Activated CD8-positive, alpha-beta memory T cell treated with anti-CD3 and anti-CD28 coated beads for 24 hours (primary cell): ENCODE measurements around the gene POMGNT2.

Experiments
- DNase-seq: peaks from one replicate; pipeline ENCODE4 v3.0.0-alpha.2; 2020

The POMGNT2 gene

DNA sequence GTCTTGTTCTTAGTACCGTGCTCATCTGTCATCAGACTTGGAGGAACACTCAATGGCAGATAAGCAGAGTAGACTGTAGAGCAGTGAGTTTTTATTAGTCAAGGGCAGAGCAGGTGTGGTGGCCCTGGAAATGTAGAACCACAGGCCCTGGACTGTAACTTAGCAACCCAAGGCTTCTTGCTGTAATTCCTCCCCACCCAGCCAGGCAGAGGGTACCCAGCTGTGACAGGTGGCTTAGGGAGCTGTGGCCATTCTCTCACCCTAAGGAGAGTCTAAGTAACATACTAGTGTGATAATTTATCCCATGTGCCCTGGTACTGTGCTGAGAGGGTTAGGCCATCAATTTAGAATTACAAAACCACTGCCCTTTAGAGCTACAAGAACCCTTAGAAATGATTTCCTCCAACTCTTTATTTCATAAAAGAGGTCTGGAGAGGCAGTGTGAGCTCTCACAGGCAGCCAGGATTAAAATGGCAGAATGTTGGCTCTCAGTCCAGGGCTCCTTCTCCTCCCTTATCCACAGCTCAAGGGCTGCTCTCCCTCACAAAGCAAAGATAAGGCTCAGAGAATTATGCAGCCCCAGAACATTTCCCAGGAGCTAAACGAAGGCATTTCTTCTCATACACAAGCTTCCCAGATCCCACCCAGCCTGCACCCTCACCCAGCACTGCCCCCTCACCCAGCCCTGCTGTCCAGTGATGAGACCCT, 3.0 kb downstream of the POMGNT2 start:
- no peak for DNase-seq

DNA sequence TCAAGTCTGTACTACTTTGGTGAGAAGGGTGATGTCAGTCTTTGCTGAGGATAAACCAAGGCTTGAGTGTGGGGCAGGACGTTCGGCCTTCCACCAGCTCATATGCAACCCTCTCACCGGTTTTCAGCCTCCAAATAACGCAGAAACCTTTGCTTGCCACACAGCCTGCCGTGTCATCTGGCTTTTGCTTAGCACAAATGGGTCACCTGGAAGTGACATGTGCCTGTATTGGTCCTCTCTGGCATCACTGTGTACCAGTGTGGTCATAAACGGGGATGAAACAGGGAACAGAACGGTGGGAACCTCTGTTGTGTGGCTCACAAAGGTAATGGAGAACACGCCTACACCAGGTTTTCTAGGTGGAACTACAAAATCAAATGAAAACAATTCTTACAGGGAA, 7.1 kb downstream of the POMGNT2 start:
- DNase-seq: no peak

GRCh38 chr3:43097400-43098080, 8.3 kb downstream of the POMGNT2 start:
- DNase-seq: no peak

GRCh38 chr3:43096761-43097160, 9.1 kb downstream of the POMGNT2 start:
- no peak for DNase-seq

GRCh38 chr3:43095370-43095769, 10.5 kb downstream of the POMGNT2 start:
- no peak for DNase-seq

DNA sequence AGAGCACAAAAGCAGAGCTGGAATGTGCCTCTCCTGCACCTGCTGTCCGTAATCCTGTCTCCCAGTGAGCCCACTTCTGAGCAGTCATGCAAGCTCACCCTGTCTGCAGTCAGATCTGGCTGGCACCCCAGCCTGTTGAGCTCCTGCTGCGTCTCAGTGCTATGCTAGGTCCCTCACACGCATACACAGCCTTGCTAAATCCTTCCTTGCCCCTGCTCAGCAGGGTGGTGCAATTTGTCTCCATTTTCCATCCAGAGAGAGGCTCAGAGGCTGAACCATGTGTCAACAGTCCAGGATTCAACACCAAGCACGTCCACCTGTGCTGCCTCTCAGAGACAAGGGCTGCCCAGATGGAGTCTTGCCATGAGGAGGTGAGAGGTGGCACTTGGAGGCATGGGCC, 11.0 kb downstream of the POMGNT2 start:
- no peak for DNase-seq

GRCh38 chr3:43094381-43094780, 11.5 kb downstream of the POMGNT2 start:
- DNase-seq: no peak

DNA sequence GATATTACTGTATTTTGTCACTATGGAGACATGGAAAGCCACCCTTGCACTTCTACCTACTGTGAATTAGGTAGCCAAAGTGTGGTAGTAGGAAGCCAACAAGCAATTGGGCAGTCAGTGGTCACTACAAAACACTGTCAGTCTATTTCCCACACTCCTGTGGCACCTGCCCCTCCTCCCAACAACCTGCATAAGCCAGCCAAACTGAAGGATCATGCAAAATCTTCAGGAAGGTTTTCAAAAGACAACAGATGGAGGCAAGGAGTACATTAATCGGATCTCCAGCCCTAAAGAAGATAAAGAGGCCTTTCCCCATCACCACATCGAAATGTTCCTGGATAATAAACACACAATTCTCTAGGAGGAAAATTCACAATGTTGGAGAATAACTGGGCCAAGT, 11.9 kb downstream of the POMGNT2 start:
- no peak for DNase-seq

DNA sequence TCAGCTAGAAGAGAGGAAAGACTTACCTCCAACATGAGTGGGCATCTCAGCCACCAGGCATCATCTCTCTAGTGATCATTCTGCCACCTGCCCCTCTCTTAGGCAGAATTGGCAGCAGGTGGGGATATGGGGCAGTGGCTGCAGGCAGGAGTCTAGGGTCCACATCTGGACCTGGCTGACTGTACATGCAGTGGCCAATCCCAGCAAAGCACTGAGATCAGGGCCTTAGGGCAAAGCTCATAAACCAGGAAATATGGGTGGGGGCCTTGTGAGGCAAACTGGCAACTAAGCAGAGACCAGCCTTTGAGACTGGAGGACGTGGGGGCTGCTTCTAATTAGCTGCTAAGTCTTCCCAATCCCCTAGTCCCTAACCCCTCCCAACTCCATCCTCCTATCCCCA, 12.9 kb downstream of the POMGNT2 start:
- DNase-seq: no peak

GRCh38 chr3:43091481-43091880, 14.4 kb downstream of the POMGNT2 start:
- no peak for DNase-seq

DNA sequence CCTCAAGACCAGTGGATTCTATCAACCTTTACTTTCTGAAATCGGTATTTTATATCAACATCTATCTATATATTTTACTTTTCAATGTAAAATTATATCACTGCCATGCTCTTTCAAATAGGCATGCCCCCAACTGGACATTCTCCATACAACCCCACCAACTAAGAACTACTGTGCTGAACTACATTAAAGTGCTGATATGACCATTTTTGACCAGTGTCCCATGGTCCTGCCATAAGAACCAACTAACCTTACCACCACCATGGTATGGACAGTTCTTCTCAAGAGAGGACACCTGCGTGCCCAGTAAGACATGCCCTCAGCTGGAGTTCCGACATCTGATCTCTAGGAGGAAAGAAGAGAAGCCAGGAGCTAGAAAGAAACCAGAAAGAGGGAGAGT, 15.6 kb downstream of the POMGNT2 start:
- no peak for DNase-seq

DNA sequence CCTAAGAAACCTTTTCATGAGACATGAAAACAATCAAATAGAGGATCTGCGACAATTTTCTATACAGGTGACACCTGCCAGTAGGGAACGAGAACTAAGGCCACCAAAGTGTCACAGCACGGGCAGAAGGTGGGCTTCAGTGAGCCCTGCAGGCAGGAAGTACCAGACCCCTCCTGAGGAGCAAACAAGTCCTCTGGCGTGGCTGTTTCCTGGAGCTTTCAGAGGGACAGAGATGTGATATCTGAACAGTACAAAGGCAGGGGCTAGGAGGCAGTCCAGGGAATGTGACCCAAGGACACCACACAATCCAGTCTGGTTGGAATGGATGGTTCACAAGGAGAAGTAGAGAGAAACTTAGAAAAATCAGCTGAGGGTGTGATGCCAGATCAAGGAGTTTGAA, 16.8 kb downstream of the POMGNT2 start:
- no peak for DNase-seq

GRCh38 chr3:43087249-43087776, 18.6 kb downstream of the POMGNT2 start:
- DNase-seq: no peak

DNA sequence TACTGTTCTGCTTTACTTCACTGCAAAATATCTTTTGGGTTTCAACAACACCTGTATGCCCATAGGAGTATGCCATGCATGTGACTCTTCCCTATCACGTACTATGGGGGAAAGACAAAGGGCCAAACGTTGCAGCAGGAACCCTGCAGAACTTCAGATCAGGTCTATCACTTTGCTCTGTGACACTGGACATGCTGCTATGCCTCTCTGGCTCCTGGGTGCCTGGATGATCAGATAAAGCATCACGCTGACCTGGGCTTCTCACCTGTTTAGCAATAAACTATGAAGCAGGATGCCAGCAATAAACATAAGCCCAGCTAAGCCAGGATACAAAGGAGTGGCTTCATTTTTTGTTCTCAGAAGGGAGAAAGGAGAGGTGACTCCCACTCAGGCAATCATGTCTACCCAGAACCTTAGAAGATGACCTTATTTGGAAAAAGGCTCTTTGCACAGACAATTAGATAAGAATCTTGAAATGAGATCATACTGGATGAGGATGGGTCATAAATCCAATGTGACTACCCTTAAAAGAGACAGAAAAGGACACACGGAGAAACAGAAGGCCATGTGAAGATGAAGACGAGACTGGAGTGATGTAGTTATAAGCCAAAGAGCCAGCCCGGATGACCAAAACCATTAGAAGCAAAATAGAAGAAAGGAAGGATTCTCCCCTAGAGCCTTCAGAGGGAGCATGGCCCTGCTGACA, 19.3 kb downstream of the POMGNT2 start:
- peak; percentile 30 for DNase-seq

DNA sequence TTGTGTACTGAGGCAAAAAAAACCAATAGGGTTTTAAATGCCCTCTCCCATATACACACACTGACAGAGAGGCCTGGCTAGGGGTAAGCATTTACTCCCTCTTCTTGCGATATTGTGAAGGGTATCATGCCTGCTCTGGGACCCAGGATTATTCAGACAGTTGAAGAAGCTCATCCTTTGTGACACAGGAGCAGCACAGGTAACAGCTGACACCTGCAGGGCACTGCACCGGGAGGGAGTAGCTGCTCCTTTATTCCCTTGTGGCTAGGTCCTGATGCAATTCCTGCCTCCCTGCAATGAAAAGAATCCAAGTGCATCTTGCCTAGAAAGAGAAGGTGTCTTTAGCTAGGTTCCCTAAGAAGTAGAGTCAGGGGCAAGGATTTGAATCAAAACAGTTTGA, 23.4 kb downstream of the POMGNT2 start:
- no peak for DNase-seq

DNA sequence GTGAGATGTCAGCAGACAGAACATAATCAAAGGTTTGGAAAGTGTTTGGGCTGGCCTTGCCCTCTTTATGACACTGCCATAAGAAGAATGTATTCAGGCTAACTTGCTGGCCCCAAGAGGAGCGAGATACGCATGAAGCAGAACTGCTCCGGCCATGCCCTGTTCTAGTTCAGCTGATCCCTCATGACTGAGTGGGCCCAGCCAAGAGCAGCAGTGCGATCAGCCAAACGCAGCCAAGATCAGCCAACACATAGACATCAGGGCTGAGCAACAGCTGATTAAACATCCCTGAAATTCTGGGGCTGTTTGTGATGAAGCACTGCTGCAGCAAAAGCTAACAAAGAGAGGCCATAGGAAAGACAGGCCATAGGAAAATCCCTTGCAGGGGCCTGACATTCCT, 24.1 kb downstream of the POMGNT2 start:
- no peak for DNase-seq

DNA sequence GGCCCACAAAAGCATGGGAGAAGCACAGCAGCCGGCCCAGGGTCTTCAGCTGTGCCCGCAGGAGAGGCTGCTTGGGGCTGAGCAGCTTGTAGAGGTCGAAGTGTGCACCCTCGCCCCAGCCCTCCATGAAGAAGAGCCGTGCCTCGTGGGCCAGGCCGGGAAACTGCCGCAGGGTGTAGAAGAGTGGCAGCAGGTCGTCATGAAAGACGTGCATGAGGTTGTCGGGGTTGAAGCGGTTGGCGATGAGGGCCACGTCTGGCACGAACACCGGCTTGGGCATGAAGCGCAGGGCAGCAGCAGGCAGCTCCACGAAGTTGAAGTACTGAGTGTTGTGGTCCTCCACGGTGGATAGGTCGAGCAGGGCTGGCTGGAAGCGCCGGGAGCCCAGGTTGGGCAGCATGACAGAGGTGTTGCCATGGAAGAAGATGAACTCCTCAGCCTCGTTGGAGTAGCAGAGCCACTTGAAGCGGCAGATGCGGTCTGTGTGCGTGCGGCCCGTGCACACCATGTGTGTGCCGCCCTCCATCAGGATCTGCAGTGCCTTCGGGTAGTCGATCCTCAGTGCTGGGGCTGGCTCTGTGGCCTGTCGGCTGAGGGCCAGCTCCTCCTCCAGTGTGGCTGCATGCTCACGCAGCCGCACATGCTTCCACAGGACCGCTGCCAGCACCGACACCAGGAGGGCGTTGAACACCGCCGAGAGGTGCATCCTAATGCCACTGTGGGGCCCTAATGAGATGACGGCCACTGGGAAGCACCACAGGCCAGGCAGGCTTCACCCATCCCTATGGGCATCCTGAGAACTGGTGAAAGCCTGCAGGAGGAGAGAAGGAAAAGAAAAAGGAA, 24.9 kb downstream of the POMGNT2 start:
- DNase-seq: no peak

DNA sequence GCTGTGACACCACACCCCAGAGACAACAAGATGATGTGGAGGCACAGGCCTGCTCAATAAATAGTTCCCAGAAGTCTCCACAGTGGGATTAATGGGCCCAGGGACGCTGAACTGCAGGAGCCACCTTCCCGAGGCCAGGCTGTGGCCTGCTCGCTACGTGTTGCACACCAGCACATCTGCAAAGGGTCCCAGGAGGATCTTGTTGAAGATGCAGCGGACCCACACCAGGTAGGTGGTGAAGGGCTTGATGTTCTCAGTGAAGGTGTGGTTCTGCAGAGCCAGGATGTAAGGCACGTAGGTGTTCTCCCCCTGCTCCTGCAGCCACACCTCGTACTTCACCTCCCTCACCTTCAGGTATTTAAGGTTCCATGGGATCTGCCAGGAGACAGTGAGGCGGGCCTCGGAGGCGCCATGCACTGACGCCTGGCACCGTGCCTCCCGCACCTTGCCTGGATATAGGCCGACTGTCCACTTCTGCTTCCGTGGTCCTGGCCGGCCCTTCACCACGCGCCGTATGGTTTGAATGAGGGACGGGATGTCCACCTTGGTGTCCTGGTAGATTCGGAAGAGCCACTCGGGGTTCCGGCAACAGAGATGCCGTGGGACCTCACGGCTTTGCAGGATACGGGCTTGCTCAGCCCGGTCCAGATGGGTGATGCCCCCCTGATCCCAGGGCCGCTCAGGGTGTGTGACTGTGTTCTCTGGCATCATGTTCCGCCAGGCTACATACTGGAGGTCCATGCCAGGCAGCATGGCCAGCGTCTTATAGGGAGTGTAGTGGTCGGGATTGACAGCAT, 26.1 kb downstream of the POMGNT2 start:
- DNase-seq: no peak

DNA sequence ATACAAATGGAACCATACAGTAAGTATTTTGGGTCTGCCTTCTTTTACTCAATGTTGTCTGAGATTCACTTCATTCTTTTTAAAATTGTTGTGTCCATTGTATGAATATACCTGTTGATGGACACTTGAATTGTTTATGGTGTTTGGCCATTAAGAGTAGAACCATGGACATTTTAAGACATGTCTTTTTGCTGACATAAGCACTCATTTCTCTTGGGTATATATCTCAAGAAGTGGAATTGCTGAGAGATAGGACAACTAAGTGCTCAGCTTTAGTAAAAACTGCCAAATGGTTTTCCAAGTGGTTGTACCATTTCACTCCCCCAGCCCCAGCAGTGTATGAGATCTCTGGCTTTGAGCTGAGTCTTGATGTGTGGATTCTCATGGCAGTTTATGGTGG, 28.2 kb downstream of the POMGNT2 start:
- no peak for DNase-seq

DNA sequence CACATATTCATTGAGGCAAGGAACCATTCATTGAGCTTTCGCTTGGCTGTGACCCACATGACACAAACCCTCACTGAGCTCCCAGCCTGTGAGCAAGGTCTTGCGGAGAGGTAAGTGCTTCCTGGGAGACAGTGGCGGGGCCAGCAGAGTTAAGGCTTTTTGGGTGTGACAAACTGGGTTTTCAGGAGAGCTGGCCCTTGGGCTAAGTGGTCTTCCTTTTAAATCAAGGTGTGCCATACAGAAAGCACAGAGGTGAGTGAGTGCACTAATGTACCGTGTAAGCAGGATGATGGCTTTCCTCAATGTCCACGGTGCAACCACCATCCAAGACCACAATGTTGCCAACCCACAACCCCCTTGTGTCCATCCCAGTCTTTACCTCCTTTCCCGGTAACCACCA, 28.6 kb downstream of the POMGNT2 start:
- DNase-seq: peak; percentile 21

- no peak for DNase-seq
These were observed 29.0 kb downstream of the POMGNT2 start for GRCh38 chr3:43076857-43077256.
